ENCODE measurements around the gene IARS1.

The IARS1 gene

DNA sequence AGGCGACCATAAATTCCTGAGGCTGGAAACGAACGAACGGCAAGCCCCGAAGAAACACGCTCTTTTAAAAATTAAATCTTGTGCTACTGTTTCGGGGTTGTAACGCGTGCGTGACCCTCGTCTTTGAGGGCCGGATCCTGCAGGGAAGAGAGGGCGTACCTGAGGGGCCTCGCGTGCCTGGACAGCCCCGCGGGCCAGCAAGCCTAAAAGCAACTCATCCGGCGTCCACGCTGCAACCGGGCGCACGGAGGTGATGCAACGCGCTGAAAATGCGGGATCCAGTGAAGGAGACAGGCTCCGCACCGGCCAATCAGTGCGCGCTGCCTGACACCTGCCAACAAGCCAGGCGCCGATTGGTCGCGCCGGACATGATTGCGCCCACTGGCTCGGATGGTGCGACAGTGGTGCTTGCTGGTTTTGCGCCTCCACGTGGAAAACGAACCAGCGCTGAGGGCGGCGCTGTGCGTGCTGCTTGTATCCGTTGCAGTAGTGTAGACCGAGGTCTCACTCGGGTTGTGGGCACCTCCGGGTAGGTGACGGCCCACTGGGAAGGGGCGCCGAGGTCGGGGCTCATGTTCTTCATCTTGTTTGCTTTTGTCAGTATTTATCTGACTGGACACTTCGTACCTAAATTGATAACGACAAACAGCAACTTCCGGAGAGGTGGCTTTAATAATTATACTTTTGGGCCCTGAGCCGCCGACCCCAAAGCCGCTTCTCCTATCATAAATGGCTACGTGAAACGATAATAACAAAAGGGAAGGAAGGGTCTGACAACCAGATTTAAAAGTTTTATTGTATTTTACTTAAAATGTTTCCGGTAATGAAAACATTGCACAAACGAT lies at the start of gene IARS1:
TSS of gene IARS1 (minus strand) at position 246 of the 845 bp plus-strand sequence. CDS start 4,278 bp downstream, outside the sequence.
- TF ChIP-seq FOXM1 (IDR thresholded peaks at IDR 0.05; ENCODE audit: borderline replicate concordance, low read depth): peak; percentile 49; the same call in 1 of the 2 replicates
- peak; percentile 10; the same call in 1 of the 2 replicates for TF ChIP-seq EP300 (IDR thresholded peaks at IDR 0.05; ENCODE audit: borderline replicate concordance)
- TF ChIP-seq TAF1 (IDR thresholded peaks at IDR 0.05; ENCODE audit: low read depth): peak; percentile 81
- peak; percentile 72 for TF ChIP-seq USF1 (IDR thresholded peaks at IDR 0.05)
- peak; percentile 63; the same call in 1 of the 2 replicates for TF ChIP-seq CREB1 (IDR thresholded peaks at IDR 0.05; ENCODE audit: low read depth)
- no peak for TF ChIP-seq REST (IDR thresholded peaks at IDR 0.05; ENCODE audit: low read depth)
- no peak for TF ChIP-seq NFIC (IDR thresholded peaks at IDR 0.05)
- no peak for TF ChIP-seq EGR1 (IDR thresholded peaks at IDR 0.05)
- TF ChIP-seq MAX (IDR thresholded peaks at IDR 0.05): peak; percentile 100
- TF ChIP-seq CEBPB (IDR thresholded peaks at IDR 0.05): peak; percentile 93
- TF ChIP-seq TCF12 (IDR thresholded peaks at IDR 0.05; ENCODE audit: low read depth): peak; percentile 66
- TF ChIP-seq RAD21 (IDR thresholded peaks at IDR 0.05; ENCODE audit: low read depth): no peak
- peak; percentile 66; the same call in 1 of the 2 replicates for TF ChIP-seq ZBTB7A (IDR thresholded peaks at IDR 0.05; ENCODE audit: low read depth)
- TF ChIP-seq YY1 (IDR thresholded peaks at IDR 0.05; ENCODE audit: low read depth): peak; percentile 77
- peak; percentile 22; the same call in 1 of the 2 replicates for TF ChIP-seq TEAD4 (IDR thresholded peaks at IDR 0.05)

- TF ChIP-seq TCF12 (IDR thresholded peaks at IDR 0.05; ENCODE audit: low read depth): no peak
- no peak for TF ChIP-seq EGR1 (IDR thresholded peaks at IDR 0.05)
- no peak for TF ChIP-seq MAX (IDR thresholded peaks at IDR 0.05)
- TF ChIP-seq EP300 (IDR thresholded peaks at IDR 0.05; ENCODE audit: borderline replicate concordance): no peak
- TF ChIP-seq NFIC (IDR thresholded peaks at IDR 0.05): no peak
- TF ChIP-seq YY1 (IDR thresholded peaks at IDR 0.05; ENCODE audit: low read depth): no peak
- TF ChIP-seq CREB1 (IDR thresholded peaks at IDR 0.05; ENCODE audit: low read depth): no peak
- no peak for TF ChIP-seq TEAD4 (IDR thresholded peaks at IDR 0.05)
- TF ChIP-seq FOXM1 (IDR thresholded peaks at IDR 0.05; ENCODE audit: borderline replicate concordance, low read depth): no peak
- TF ChIP-seq REST (IDR thresholded peaks at IDR 0.05; ENCODE audit: low read depth): no peak
- no peak for TF ChIP-seq TAF1 (IDR thresholded peaks at IDR 0.05; ENCODE audit: low read depth)
- TF ChIP-seq ZBTB7A (IDR thresholded peaks at IDR 0.05; ENCODE audit: low read depth): no peak
These were observed 49.5 kb upstream of the IARS1 start for GRCh38 chr9:92342825-92343488.

- TF ChIP-seq TAF1 (IDR thresholded peaks at IDR 0.05; ENCODE audit: low read depth): no peak
- TF ChIP-seq CEBPB (IDR thresholded peaks at IDR 0.05): no peak
- no peak for TF ChIP-seq REST (IDR thresholded peaks at IDR 0.05; ENCODE audit: low read depth)
- TF ChIP-seq NFIC (IDR thresholded peaks at IDR 0.05): no peak
- no peak for TF ChIP-seq EP300 (IDR thresholded peaks at IDR 0.05; ENCODE audit: borderline replicate concordance)
- no peak for TF ChIP-seq FOXM1 (IDR thresholded peaks at IDR 0.05; ENCODE audit: borderline replicate concordance, low read depth)
- TF ChIP-seq YY1 (IDR thresholded peaks at IDR 0.05; ENCODE audit: low read depth): no peak
- TF ChIP-seq TEAD4 (IDR thresholded peaks at IDR 0.05): no peak
- TF ChIP-seq EGR1 (IDR thresholded peaks at IDR 0.05): no peak
- no peak for TF ChIP-seq RAD21 (IDR thresholded peaks at IDR 0.05; ENCODE audit: low read depth)
- TF ChIP-seq CREB1 (IDR thresholded peaks at IDR 0.05; ENCODE audit: low read depth): no peak
- TF ChIP-seq USF1 (IDR thresholded peaks at IDR 0.05): no peak
- no peak for TF ChIP-seq MAX (IDR thresholded peaks at IDR 0.05)
- no peak for TF ChIP-seq ZBTB7A (IDR thresholded peaks at IDR 0.05; ENCODE audit: low read depth)
These were observed 48.1 kb upstream of the IARS1 start for GRCh38 chr9:92341578-92341977.
